ENCODE results near the gene KIAA0753. TPM values are rescaled to one million over a fixed set of nuclear protein-coding genes. Genes with fewer than 3 reads are reported as not detected.
A peak's percentile ranks its signal among the peaks of the same experiment; 100 is the strongest.

Gene KIAA0753
- total and polyA plus RNA-seq, 2 of the 13 experiments (the other 11 are each of a cell fraction or from before 2014, with no cell fraction given), result 5.2 to 9.1 TPM

GRCh38 chr17:6651354-6651918, 10.9 kb upstream of the KIAA0753 start, which contains the start of the genes C17orf100 and MED31 (continued):
- no peak for TF ChIP-seq MNT (IDR thresholded peaks at IDR 0.05)
- no peak for TF ChIP-seq NR2F6 (IDR thresholded peaks at IDR 0.05)
- no peak for TF ChIP-seq NR2F6 (CRISPR knock-in tag; IDR thresholded peaks at IDR 0.05)
- TF ChIP-seq ZNF460 (CRISPR knock-in tag; IDR thresholded peaks at IDR 0.05; ENCODE audit: borderline replicate concordance), result no peak
- no peak for TF ChIP-seq SNAI1 (CRISPR knock-in tag; IDR thresholded peaks at IDR 0.05; ENCODE audit: borderline replicate concordance)
- TF ChIP-seq ARHGAP35 (CRISPR knock-in tag; IDR thresholded peaks at IDR 0.05; ENCODE audit: borderline replicate concordance), result no peak
- 0 out of 2 replicates have a peak, but pooled peaks have one; percentile 20 for TF ChIP-seq THAP7 (CRISPR knock-in tag; IDR thresholded peaks at IDR 0.05)
- no peak for TF ChIP-seq HMGXB3 (CRISPR knock-in tag; IDR thresholded peaks at IDR 0.05; ENCODE audit: borderline replicate concordance)
- TF ChIP-seq ZBTB37 (CRISPR knock-in tag; IDR thresholded peaks at IDR 0.05), result no peak
- TF ChIP-seq SOX5 (CRISPR knock-in tag; IDR thresholded peaks at IDR 0.05; ENCODE audit: borderline replicate concordance), result no peak
- TF ChIP-seq SALL1 (CRISPR knock-in tag; IDR thresholded peaks at IDR 0.05), result no peak
- TF ChIP-seq HNRNPL (IDR thresholded peaks at IDR 0.05; ENCODE audit: low read depth, low read length), result 0 out of 2 replicates have a peak, but pooled peaks have one; percentile 17
- TF ChIP-seq ZKSCAN1 (IDR thresholded peaks at IDR 0.05; ENCODE audit: low read length), result no peak
- TF ChIP-seq KMT2B (CRISPR knock-in tag; IDR thresholded peaks at IDR 0.05), result peak; percentile 73
- no peak for TF ChIP-seq ZNF547 (CRISPR knock-in tag; IDR thresholded peaks at IDR 0.05)
- TF ChIP-seq NAIF1 (CRISPR knock-in tag; IDR thresholded peaks at IDR 0.05; ENCODE audit: borderline replicate concordance), result no peak
- no peak for TF ChIP-seq BCLAF1 (IDR thresholded peaks at IDR 0.05)
- no peak for TF ChIP-seq NR0B2 (CRISPR knock-in tag; IDR thresholded peaks at IDR 0.05)
- no peak for TF ChIP-seq BRCA1 (CRISPR knock-in tag; IDR thresholded peaks at IDR 0.05)
